PFSK-1 (cell line): Measurements from ENCODE around the gene TRAPPC10.

Source experiments
- FOXP2 ChIP-seq: optimal IDR thresholded peaks from 2 replicates; pipeline ENCODE3; 2011; ENCODE audit warnings: borderline replicate concordance, control low read depth, inconsistent platforms; ENCODE audit not compliant: insufficient read depth; ENCODE audit errors: extremely low read length, extremely low read depth
- POLR2AphosphoS5 ChIP-seq: IDR thresholded peaks from 2 replicates; pipeline ENCODE4 v1.6.1; 2012; ENCODE audit warnings: low read depth, mild to moderate bottlenecking, control low read depth, low read length, moderate library complexity
- SIN3A ChIP-seq: IDR thresholded peaks from 2 replicates; pipeline ENCODE4 v1.6.1; 2012; ENCODE audit warnings: mild to moderate bottlenecking, low read length, moderate library complexity, borderline replicate concordance; ENCODE audit not compliant: insufficient read depth
- TAF1 ChIP-seq: IDR thresholded peaks from 2 replicates; pipeline ENCODE4 v1.6.1; 2012; ENCODE audit warnings: low read length, control low read depth, borderline replicate concordance; ENCODE audit not compliant: insufficient read depth
- TF ChIP-seq, protein P1 (sequence below), 2 experiments: IDR thresholded peaks; 2 replicates each; pipeline versions ENCODE4 v1.6.1 to v1.8.0; 2011 to 2012; ENCODE audit warnings: low read depth in 2 of 2, low read length in 2 of 2, control low read depth in 1 of 2, inconsistent platforms in 1 of 2, mild to moderate bottlenecking in 1 of 2, moderate library complexity in 1 of 2; ENCODE audit not compliant: insufficient read depth in 1 of 2

Gene TRAPPC10

DNA sequence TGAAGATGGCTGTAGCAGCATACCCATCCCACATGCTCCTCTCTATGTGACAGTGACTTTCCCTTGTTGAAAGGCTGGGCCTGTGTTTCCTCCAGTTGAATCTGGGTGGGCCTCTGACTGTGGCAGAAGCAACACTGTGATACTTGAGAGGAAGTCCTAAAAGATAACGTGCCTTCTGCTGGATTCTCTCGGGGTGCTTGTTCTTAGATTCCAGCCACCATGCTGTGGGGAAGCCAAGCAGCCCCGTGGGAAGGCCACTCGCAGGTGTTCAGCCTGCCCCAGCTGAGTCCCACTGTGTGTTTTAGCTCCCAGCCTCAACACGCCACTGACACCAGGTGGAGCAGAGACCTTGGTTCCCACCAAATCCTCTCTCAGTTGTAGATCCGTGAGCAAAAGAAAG is 31.5 kb downstream of the TRAPPC10 start:
- TF ChIP-seq SIN3A, result no peak
- TF ChIP-seq TAF1, result no peak
- TF ChIP-seq, protein P1, sequence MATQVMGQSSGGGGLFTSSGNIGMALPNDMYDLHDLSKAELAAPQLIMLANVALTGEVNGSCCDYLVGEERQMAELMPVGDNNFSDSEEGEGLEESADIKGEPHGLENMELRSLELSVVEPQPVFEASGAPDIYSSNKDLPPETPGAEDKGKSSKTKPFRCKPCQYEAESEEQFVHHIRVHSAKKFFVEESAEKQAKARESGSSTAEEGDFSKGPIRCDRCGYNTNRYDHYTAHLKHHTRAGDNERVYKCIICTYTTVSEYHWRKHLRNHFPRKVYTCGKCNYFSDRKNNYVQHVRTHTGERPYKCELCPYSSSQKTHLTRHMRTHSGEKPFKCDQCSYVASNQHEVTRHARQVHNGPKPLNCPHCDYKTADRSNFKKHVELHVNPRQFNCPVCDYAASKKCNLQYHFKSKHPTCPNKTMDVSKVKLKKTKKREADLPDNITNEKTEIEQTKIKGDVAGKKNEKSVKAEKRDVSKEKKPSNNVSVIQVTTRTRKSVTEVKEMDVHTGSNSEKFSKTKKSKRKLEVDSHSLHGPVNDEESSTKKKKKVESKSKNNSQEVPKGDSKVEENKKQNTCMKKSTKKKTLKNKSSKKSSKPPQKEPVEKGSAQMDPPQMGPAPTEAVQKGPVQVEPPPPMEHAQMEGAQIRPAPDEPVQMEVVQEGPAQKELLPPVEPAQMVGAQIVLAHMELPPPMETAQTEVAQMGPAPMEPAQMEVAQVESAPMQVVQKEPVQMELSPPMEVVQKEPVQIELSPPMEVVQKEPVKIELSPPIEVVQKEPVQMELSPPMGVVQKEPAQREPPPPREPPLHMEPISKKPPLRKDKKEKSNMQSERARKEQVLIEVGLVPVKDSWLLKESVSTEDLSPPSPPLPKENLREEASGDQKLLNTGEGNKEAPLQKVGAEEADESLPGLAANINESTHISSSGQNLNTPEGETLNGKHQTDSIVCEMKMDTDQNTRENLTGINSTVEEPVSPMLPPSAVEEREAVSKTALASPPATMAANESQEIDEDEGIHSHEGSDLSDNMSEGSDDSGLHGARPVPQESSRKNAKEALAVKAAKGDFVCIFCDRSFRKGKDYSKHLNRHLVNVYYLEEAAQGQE (IDR thresholded peaks at IDR 0.05; ENCODE audit: insufficient read depth in 1 of 2, low read depth in 2 of 2, low read length in 2 of 2), result no peak
- no peak for TF ChIP-seq POLR2AphosphoS5

DNA sequence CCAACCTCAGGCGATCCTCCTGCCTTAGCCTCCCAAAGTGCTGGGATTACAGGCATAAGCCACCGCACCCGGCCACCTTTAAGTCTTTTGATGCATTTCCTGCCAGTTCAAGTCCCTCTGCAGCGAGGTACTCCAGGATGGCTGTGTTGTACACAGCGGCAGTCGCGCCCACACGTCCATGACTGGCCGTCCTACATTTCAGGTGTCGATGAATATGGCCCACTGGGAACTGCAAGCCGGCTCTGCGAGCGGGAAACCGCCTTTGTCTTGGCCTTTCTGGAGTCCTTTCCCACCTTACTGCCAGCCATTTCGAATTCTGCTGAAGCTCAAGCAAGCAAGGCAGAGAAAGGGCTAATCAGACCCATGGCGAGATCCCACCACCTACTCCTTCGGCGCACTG is 34.6 kb downstream of the TRAPPC10 start:
- no peak for TF ChIP-seq TAF1
- TF ChIP-seq FOXP2, result no peak
- no peak for TF ChIP-seq POLR2AphosphoS5
- TF ChIP-seq, protein P1 (IDR thresholded peaks at IDR 0.05; ENCODE audit: insufficient read depth in 1 of 2, low read depth in 2 of 2, low read length in 2 of 2), result no peak
- no peak for TF ChIP-seq SIN3A

DNA sequence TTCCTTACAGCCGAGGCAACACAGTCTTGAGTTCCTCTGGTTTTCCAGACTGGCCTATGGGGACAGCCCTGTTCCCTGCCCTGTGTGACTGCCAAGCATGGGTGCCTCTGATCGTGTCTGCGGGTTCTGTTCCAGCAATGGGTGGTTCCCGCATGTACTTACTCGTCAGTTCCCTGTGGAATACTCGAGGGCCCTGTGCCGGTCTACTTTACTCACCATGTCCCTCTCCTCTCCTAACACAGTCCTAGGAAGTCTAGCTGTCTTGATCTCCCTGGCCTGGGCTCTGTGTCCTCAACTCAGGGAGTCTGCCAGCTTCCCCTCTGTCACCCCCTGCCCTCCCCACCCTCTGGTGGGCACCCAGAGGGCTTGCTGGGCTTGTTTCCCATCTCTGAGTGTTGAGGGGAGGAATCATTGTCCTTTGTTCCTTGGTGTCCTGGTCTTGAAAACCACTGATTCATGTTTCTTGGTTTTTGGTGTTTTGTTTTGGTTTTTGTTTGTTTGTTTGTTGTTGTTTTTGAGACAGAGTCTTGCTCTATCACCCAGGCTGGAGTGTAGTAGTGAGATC is 36.0 kb downstream of the TRAPPC10 start:
- no peak for TF ChIP-seq FOXP2
- TF ChIP-seq SIN3A, result no peak
- no peak for TF ChIP-seq POLR2AphosphoS5

DNA sequence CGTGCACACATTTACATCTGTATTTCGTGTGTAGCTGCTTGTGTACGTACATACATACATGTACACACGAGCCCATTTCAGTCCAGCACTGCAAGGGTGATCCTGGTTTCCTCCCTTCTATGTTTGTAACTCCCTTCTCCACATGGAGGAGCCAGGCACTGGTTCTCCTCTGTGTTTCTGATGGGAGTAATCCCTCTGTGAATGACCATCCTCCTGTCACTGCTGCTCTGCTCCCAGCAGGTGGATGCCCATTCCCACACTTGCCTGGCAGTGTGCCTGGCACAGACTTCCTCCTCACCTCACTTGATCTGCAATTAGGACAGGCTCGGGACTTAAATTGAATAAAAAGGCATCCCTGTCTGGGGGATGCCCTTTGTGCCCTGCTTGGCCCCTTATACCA is 37.1 kb downstream of the TRAPPC10 start:
- TF ChIP-seq SIN3A (no peak), TAF1 (no peak), POLR2AphosphoS5 (no peak), FOXP2 (no peak)
- TF ChIP-seq, protein P1 (IDR thresholded peaks at IDR 0.05; ENCODE audit: insufficient read depth in 1 of 2, low read depth in 2 of 2, low read length in 2 of 2), result no peak

DNA sequence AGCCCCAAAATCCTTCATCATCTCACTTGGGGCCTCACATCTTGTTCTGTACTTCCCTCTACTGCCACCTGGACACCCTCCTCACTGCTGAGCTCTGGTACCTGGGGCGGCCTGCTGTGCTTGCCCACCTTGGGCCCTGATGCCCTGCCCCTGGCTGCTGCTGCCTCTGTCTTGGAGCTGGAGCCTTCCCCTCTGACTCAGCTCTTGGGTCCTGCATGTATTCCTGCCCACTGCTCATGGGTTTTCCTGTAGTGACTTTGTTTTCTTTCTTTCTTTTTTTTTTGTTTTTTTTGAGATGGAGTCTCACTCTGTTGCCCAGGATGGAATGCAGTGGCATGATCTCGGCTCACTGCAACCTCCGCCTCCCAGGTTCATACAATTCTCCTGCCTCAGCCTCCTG is 37.5 kb downstream of the TRAPPC10 start:
- TF ChIP-seq TAF1, result no peak

DNA sequence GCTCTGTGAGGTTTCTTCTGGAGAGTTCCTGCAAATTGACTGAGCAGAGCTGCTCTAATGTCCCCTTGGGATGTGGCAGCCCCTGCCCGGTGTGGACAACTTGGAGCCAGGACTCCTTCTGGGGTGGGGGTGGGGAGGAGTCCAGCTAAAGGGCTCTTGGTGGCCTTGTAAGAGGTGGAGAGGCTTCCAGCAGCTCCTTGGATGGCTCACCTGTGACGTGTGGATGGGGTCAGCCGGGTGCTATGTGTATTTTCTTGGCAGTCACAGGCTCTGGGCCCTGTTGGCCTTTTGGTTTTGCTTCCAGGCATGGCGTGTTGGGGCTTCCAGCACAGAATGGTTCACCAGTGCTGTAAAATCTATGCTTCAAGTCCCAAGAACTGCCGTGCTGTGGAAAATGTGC is 38.2 kb downstream of the TRAPPC10 start:
- TF ChIP-seq TAF1, result no peak
- no peak for TF ChIP-seq SIN3A
- TF ChIP-seq, protein P1 (IDR thresholded peaks at IDR 0.05; ENCODE audit: insufficient read depth in 1 of 2, low read depth in 2 of 2, low read length in 2 of 2), result no peak
- TF ChIP-seq POLR2AphosphoS5, result no peak
- TF ChIP-seq FOXP2, result no peak
